NCI-H524 treated with DMSO at 0.1 percent for 48 hours (cell line): Measurements from ENCODE around the gene LGALS9B.
"Not testable (repeated sequence)": the region's sequence is repeated elsewhere in the genome, so short reads cannot be mapped to it uniquely, and the experiment has no call there.

Experiments used
- DNase-seq: peaks from one replicate; lab custom pipeline; 2025; lab: John Stamatoyannopoulos, UW

The LGALS9B gene

DNA sequence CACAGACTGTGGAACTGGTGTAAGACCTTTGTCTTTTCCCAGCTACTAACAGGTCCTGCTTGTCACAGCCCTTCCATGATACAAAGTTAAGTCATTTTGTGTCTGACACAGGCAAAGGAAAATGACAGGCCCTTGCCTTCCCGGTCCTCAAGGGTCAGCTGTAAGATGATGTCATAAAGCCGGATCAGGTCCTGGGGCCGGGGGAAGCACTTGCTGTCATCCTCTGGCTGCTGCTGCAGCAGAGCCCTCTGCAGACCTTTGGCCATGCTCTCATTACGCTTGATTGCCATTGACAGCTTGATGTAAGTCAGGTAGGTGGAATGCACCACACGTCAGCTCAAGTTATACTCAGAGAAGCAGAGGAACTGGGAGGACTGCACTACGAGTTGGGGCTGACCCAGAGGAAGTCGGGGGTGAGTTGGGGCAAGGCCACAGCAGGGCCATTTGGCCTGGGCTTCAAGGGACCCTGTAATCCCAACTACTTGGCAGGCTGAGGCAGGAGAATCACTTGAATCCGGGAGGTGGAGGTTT is 50.9 kb downstream of the LGALS9B start:
- not testable (repeated sequence) for DNase-seq

DNA sequence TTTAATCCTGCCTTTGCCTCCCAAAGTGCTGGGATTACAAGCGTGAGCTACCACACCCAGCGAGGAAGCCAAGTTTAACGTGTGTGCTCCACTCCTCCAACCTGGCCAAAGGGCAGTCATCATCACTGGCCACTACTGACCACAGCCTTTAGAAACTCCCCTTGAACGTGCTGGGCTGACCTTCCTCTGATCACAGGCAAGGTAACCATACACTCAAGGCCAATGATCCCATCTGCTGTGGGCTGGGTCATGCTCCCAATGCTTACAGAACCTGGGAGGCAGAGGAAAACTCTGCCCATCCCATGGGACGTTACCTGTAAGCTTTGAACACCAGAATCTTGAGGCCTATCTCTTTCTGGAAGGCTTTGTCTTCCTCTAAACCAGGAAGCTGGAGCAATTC is 51.9 kb downstream of the LGALS9B start:
- DNase-seq = not testable (repeated sequence)

DNA sequence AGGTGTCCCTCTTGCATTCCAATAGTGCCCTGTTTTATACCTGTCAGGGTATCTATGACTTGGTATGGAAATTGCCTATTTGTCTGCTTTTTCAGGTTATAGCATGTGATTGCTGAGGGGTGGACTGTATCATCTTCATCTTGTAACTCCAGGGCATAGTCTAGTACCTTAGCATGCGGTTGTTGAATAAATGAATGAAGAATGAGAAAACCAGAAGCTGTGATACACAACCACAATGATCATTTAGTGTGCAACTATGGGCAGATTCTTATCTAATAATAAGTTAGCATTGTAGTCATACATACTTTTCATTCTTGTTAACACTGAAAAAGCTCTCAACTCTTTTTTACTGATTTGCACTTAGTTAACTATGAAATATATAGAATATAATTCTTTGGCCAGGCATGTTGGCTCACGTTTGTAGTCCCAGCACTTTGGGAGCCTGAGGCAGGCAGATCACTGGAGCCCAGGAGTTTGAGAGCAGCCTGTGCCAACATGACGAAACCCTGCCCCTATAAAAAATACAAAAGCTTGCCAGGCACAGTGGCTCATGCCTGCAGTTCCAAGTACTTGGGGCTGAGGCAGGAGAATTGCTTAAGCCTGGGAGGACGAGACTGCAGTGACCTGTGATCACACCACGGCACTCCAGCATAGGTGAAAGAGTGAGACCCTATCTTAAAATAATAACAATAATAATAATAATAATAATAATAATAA is 65.9 kb downstream of the LGALS9B start:
- not testable (repeated sequence) for DNase-seq

DNA sequence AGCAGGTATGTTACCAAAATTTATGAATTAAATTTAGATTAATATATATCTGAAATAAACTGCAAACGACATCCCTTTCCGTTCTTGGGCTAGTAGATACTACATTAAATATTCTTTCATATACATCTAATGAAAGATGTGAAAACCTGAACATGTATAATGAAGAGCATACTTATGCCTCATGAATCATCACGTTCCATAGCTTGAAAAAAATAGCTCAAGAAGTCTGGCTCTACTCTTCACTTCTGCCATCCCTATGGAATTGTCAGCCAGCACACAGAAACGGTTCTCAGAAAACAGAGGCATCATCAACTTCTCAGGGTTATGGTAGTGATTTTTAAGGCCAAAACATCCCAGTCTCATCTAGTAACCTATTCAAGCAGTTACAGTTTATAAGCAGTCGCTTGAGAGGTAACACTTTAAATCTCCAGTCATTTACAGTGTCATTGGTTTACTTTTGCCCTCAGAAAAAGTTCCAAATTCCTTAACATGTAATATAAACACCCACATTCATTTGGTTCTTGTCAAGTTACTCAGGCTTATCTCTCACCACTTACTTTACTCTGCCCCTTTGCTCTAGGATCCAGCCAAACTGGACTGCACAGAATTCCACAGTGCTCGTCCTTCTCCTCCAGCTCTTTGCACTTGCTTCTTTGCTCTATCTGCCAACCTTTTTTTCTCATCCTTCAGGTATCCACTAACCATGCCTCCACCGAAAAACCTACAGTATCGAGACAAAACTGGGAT is 66.6 kb downstream of the LGALS9B start:
- not testable (repeated sequence) for DNase-seq
